Nephron (organoid): Measurements from ENCODE around the gene ANAPC16.

Source experiments
- H3K27ac Mint-ChIP-seq, 3 experiments: 2 replicates each; pipeline ENCODE4 v1.8.0; 2020; ENCODE audit warnings: mixed read lengths in 3 of 3, mild to moderate bottlenecking in 2 of 3, moderate library complexity in 1 of 3
- H3K27me3 Mint-ChIP-seq: 2 replicates; pipeline ENCODE4 v1.8.0; 2021; ENCODE audit warnings: low read depth, mild to moderate bottlenecking, moderate library complexity, mixed read lengths
- H3K36me3 Mint-ChIP-seq: 2 replicates; pipeline ENCODE4 v1.8.0; 2020; ENCODE audit warnings: low read depth, mixed read lengths
- H3K4me1 Mint-ChIP-seq: 2 replicates; pipeline ENCODE4 v1.8.0; 2020; ENCODE audit warnings: mixed read lengths
- H3K4me3 Mint-ChIP-seq, 3 experiments: 2 replicates each; pipeline ENCODE4 v1.8.0; 2020; ENCODE audit warnings: mild to moderate bottlenecking in 3 of 3, mixed read lengths in 3 of 3, moderate library complexity in 2 of 3
- H3K9me3 Mint-ChIP-seq: 2 replicates; pipeline ENCODE4 v1.8.0; 2020; ENCODE audit warnings: mixed read lengths
- TF ChIP-seq, protein P1 (sequence below), 3 experiments: fragments of 200-600 bp; sonication (generic); IDR thresholded peaks; one replicate each; pipeline ENCODE4 v1.5.0; 2021; ENCODE audit warnings: antibody characterized with exemption in 3 of 3; ENCODE audit not compliant: unreplicated experiment in 3 of 3

ANAPC16 gene

GRCh38 chr10:72234560-72235095 is 18.8 kb downstream of the ANAPC16 start:
- Mint-ChIP-seq H3K27me3 (no peaks in the 10 kb centered on the region), H3K36me3 (peaks cover 45% of the 10 kb centered on the region), H3K4me1 (peaks cover 26% of the 10 kb centered on the region), H3K27ac (no peak overlapping the region), H3K4me3 (no peak overlapping the region), H3K9me3 (no peaks in the 10 kb centered on the region)
- TF ChIP-seq, protein P1, sequence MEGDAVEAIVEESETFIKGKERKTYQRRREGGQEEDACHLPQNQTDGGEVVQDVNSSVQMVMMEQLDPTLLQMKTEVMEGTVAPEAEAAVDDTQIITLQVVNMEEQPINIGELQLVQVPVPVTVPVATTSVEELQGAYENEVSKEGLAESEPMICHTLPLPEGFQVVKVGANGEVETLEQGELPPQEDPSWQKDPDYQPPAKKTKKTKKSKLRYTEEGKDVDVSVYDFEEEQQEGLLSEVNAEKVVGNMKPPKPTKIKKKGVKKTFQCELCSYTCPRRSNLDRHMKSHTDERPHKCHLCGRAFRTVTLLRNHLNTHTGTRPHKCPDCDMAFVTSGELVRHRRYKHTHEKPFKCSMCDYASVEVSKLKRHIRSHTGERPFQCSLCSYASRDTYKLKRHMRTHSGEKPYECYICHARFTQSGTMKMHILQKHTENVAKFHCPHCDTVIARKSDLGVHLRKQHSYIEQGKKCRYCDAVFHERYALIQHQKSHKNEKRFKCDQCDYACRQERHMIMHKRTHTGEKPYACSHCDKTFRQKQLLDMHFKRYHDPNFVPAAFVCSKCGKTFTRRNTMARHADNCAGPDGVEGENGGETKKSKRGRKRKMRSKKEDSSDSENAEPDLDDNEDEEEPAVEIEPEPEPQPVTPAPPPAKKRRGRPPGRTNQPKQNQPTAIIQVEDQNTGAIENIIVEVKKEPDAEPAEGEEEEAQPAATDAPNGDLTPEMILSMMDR (IDR thresholded peaks at IDR 0.05; ENCODE audit: unreplicated experiment in 3 of 3), result no peak

GRCh38 chr10:72235544-72236279 is 19.9 kb downstream of the ANAPC16 start:
- Mint-ChIP-seq H3K36me3 (peaks cover 35% of the 10 kb centered on the region), H3K9me3 (no peaks in the 10 kb centered on the region), H3K4me1 (peaks cover 23% of the 10 kb centered on the region), H3K27me3 (no peaks in the 10 kb centered on the region), H3K27ac (peak overlapping the region in 2 of 3 experiments; percentile 3 to 38), H3K4me3 (no peak overlapping the region)
- TF ChIP-seq, protein P1 (IDR thresholded peaks at IDR 0.05; ENCODE audit: unreplicated experiment in 3 of 3), result no peak

GRCh38 chr10:72238392-72239175 is 22.8 kb downstream of the ANAPC16 start:
- TF ChIP-seq, protein P1 (IDR thresholded peaks at IDR 0.05; ENCODE audit: unreplicated experiment in 3 of 3), result no peak
- Mint-ChIP-seq H3K4me3 (no peak overlapping the region), H3K4me1 (peaks cover 39% of the 10 kb centered on the region)

GRCh38 chr10:72239409-72239808 is 23.6 kb downstream of the ANAPC16 start:
- Mint-ChIP-seq H3K27me3 (peaks cover 5% of the 10 kb centered on the region), H3K9me3 (no peaks in the 10 kb centered on the region), H3K36me3 (peaks cover 21% of the 10 kb centered on the region), H3K4me3 (no peak overlapping the region), H3K4me1 (peaks cover 48% of the 10 kb centered on the region), H3K27ac (peak overlapping the region; percentile 50 to 71 (median 70))
- TF ChIP-seq, protein P1 (IDR thresholded peaks at IDR 0.05; ENCODE audit: unreplicated experiment in 3 of 3), result no peak

More at GRCh38 chr10:72238392-72239175, 22.8 kb downstream of the ANAPC16 start:
- Mint-ChIP-seq H3K27ac (no peak overlapping the region), H3K27me3 (peaks cover 5% of the 10 kb centered on the region), H3K9me3 (no peaks in the 10 kb centered on the region), H3K36me3 (peaks cover 23% of the 10 kb centered on the region)

GRCh38 chr10:72240371-72240770 is 24.6 kb downstream of the ANAPC16 start:
- H3K27me3 Mint-ChIP-seq, result peaks cover 5% of the 10 kb centered on the region
- H3K4me1 Mint-ChIP-seq, result peaks cover 55% of the 10 kb centered on the region
- H3K9me3 Mint-ChIP-seq, result no peaks in the 10 kb centered on the region
- H3K36me3 Mint-ChIP-seq, result peaks cover 17% of the 10 kb centered on the region
- no peak overlapping the region for H3K27ac Mint-ChIP-seq
- no peak overlapping the region for H3K4me3 Mint-ChIP-seq
- TF ChIP-seq, protein P1 (IDR thresholded peaks at IDR 0.05; ENCODE audit: unreplicated experiment in 3 of 3), result no peak
